ENCODE data around the gene CARS1. TPM values are rescaled to one million over a fixed set of nuclear protein-coding genes. Genes with fewer than 3 reads are reported as not detected.
A peak's percentile ranks its signal among the peaks of the same experiment; 100 is the strongest.

CARS1 gene
- total RNA-seq, 1 experiment from 2014 or later, result 115 TPM

DNA sequence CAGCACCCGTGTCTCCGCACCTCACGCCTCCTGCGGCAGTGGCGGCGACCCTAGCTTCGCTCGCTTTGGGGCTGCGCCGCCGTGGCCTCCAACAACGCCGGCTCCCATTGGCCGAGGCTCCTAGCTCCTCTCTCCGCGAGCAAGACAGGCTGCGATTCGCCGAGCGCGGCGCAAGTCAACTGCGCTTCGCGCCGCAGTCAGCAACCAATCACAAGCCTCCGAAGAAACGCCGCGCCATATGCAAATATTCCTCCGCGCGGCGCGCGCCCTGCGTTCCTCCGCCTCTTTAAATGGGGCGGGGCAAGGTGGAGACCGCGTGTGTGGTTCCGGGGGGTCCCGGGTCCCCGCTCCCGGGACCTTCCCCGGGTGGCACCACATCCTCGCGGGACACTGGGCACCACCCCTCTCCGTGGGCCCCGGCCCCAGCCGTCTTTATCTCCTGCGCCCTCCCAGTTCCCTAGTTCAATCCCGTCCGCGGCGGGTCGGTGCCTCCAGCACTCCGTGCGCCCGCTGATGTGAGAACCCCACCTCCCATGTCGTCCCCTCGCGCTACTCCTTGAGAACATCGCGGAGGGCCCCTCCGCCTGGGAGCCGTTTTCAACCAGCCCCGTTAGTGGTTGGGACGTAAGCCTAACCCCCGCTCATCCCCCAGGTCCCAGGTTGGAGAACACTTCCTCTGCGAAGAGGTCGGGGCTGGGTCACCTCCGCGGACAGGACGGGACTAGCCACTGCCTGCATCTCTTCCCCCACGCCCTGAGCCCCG lies 64.8 kb downstream of the CARS1 start, which contains the start of gene NAP1L4:
Gene NAP1L4, minus strand, starts transcription at position 96 of the 763 bp plus-strand sequence. CDS start 13,109 bp downstream, outside the sequence.
- DNase-seq (ENCODE audit: low spot score), result peak; percentile 98

DNA sequence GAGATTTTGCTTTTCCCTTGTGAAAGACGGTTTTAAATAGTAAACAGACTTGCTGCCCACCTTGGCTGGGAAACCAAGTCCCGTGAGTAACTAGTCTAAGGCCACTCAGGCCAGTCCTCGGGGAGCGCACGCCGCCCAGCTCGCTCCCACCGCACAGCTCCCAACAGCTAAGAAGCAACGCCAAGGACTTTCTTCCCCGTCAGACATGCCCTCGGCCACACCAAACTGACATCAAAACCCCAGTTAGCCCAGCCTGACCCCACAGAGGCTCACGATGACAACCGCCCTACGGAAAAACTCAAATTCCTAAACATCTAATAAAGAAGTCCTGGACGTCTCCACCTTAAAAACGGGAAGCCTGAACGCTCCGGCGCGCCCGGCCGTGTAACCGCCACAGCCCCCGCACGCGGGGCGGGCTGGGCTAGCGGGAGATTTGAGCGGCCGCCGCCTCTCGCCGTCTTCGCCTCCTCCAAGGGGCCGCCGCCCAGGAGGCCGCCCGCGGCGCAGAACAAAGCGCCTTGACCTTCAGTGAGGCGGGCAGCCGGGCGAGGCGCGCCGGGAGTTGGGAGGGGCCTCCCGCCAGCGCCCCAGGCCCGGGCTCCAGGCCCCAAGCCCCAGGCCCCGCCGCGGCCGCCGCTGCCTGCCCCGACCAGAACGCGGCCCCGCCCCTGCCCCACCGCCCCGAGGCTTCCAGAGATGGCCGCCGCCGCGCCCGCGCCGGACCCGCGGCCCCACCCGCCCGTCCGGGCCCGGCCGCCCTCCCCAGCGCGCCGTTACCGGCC lies 65.6 kb downstream of the CARS1 start:
- DNase-seq (ENCODE audit: low spot score), result no peak

DNA sequence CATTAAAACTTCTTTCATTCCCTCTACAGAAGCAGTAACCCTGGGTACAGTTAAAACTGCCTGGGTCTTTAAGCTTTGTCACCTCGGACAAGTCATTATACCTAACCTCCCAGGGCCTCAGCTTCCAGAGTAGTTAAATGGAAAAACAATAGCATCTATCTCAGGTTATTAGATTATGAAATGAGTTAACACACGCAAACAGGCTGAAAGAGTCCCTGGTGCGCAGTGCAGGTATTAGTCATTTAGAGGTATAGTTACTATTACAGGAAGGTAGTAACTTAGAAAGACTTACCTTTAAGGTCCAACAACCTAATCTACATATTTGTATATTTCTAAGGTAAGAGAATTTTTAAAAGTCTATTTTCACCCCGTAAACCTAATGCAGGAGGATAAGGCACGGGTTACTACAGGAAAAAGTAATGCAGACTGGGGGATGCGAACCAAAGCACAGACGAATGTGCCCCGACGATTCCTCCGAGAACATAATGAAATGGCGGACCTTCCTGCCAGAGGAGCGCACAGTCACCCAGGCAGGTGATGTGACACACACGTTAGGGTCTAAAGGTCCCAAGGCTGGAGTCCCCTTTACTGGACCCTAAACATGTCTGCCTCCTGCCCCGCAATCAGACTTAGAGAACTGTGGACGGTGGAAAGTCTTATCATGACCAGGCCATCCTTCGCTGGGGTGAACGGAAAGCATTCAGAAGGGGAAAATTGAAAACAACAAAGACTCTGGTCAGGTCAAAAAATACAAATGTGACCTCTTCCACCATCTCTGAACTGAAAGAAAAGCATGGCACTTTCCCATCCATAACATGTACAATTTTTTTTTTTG lies 66.4 kb downstream of the CARS1 start:
- no peak for DNase-seq (ENCODE audit: low spot score)

DNA sequence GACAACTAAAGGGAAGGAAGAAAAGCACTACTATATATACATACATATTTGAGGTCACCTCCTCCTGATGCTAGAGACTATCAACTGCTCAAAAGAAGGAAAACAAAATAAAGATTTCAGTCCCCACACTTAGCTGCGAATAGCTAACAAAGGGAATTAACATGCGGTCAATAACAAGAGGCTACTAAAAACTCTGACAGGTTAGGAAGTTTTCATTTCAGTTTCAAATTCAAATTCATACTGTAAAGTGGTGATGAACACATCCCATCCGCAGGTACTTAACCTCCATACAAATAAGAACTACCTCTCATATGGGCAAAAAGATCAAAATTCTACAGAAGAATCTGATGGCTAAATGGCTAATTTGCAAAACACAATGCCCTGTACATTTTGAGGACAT lies 67.7 kb downstream of the CARS1 start:
- no peak for DNase-seq (ENCODE audit: low spot score)

DNA sequence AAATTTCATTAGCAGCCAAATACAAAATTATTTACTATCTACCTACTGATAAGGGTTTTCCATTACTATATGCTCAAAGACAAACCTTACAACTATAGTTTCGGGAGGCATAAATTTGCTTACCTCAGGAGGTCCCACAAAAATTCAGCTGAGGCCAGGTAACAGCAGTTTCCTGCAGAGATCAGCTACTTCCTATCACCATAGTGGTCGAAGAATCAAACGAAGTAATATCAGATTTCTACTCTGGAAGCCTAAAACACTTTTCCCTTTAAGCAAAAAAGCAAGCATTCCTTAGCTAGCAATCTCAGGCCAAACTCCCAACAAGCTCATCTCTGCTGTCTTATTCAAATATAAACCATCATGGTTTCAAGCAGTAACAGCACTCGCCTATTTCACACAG lies 68.2 kb downstream of the CARS1 start:
- DNase-seq (ENCODE audit: low spot score), result no peak

DNA sequence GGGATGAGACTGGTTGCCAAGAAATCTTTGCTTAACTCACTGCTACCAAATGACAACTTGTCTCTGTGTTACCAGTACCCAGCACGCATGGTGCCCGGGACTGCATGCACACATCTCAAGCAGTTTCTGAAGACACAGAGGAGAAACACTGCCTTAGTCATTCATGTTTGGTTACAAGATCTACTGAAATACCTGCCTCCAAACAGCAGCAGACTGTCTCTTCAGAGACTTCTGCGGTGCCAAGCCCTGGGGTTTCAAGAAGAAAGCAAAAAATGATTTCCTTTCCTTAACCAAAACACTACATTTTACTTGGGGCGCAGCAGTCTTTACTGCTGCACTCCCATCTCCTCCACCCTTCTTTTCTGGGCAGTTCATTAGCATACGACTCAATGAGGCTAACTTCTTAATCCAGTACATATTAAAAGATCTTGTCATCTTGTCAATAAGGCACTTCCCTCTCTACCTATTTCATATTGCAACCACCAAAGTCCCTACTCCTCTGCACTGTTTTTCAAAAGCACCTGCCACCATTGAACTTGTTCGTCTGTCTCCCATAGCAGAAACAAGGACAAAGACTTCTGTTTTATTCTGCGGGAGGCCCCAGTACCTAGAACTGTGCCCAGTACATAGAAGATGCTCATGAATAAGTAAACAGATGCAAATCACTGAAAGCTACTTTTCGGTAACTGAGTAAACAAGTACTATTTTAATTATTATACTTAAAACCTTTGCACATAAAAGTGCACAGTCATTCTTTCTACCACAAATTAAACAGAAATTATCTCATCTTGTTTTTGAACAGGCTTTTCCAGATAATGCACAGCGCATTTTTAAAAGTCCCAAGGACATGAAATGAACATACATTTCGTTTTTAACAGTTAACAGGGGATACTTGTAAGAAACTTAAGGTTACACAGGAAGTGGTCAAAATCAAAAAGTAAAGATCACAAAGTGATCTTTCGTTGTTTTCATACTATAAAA lies 69.1 kb downstream of the CARS1 start:
- DNase-seq (ENCODE audit: low spot score), result no peak

DNA sequence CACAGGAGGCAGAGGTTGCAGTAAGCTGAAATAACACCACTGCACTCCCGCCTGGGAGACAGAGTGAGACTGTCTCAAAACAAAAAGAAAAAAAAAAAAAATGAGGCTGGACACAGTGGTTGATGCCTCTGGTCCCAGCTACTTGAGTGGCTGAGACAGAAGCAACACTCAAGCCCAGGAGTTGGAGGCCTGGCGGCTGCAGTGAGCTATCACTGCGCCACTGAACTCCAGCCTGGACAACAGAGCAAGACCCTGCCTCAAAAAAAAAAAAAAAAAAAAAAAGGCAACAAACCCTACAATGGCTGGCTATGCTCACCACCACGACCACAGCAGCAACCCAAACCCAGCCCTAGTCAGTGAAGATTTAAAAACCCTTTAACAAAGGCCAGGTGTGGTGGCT lies 73.3 kb downstream of the CARS1 start:
- no peak for DNase-seq (ENCODE audit: low spot score)

DNA sequence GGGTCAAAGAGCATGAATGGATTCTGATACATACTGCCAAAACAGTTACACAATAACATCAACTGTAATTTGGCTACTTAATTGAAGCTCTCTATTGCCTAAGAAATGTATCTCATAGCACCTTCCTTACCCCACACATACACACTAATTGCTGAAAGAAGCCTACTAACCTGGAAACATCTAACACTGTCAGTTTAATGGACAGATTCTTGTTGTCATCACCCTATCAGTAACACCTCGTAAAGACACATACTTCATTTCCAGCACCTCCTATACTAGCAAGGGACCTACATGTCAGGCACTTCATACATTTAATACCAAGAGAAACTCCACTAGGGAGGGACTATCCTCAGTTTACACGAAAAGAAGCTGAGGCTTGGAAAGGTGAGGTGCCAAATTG lies 75.0 kb downstream of the CARS1 start:
- no peak for DNase-seq (ENCODE audit: low spot score)

DNA sequence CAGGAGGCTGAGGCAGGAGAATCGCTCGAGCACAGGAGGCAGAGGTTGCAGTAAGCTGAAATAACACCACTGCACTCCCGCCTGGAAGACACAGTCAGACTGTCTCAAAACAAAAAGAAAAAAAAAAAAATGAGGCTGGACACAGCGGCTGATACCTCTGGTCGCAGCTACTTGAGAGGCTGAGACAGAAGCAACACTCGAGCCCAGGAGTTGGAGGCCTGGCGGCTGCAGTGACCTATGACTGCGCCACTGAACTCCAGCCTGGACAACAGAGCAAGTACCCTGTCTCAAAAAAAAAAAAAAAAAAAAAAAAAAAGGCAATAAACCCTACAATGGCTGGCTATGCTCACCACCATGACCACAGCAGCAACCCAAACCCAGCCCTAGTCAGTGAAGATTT lies 76.1 kb downstream of the CARS1 start:
- no peak for DNase-seq (ENCODE audit: low spot score)

DNA sequence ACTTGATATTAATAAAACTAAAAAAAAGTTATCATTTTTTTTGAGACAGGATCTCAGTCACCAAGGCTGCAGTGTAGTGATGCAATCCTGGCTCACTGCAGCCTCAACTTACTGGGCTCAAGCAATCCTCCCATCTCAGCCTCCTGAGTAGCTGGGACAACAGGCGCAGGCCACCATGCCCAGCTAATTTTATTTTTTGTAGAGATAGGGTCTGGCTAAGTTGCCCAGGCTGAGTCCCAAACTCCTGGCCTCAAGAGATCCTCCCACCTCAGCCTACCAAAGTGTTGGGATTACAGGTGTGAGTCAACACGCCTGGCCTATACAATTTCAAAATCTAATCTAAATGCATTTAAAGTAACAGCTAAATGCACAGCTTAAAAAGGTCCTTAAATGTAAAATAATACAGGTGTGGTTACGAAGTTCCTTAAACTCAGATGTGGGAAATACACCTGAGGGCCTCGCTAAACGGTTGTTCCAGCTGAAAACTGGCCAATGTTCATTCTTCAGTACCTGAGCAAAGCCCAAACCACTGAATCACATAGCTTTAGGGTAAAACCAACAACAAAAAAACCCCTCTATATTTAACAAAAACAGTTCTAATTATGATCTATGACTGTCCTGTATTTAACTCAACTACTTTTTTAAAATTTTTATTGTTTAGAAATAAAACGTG lies 76.9 kb downstream of the CARS1 start:
- DNase-seq (ENCODE audit: low spot score), result no peak

DNA sequence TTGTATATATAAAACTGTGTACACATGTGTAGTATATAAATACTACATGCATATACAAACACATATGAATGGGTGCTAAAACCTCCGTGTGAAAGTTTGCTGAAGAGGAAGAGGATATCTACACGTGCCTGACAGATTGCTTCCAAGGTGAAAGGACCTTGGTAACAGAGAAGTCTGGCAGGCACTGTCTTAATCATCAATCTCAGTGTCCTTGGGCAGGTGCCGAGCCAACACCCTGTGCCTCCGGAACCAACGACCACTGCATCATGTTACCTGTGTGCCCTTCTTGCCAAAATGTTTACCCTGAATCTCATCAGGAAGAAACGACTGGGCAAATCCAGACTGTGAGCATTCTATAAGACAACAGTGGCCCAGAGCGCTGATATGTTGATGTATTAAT lies 80.1 kb downstream of the CARS1 start:
- DNase-seq (ENCODE audit: low spot score), result no peak

DNA sequence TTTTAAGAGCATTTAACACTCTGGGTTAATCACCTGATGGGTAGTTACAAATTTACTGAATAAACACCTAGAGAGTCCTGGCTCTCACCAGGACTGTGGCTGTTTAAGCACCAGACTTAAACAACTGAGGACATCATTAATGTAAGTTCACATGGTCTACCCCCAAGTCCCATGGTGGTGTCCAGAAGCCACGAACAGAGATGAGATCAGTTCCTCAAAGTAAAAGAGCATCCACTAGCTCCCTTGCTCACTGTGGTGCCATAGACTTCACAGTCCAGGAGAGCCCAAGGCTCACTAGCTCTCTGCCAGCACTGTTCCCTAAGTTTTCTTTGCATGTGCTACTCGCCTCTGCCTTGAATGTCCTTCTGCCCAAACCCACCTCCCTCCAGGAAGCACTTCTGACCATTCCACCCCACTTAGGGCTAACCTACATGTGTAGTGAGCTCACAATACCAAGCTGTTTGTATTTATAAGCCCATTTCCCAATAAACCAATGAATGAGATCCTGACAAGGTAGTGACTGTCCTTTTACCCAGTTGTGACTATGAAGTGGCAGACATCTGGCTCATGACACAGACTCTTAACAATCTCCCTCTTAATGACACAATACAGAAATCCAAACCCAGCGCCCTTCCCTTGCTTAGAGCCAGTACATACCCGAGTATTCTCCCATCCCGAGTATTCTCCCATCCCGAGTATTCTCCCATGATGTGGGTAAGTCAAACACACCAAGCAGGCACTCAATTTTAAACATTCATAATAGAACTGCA lies 80.7 kb downstream of the CARS1 start:
- no peak for DNase-seq (ENCODE audit: low spot score)

DNA sequence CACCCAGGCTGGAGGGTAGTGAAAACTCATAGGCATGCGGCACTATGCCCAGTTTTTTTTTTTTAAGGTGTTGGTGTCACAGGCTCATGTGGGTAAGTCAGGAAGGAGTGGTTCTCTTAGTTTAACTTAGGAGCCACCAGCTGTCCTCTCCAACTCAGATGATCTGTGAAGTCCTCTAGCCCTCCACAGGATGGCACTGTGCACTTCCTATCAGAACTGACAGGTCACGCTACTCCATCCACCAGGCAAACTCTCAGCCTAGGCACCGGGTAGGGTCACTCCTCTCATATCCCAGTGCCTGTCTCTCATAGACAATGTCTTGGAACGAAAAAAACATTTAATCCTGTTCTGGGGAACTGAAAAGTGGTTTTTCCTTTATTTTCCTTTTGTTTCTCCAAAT lies 81.6 kb downstream of the CARS1 start:
- peak; percentile 45 for DNase-seq (ENCODE audit: low spot score)

DNA sequence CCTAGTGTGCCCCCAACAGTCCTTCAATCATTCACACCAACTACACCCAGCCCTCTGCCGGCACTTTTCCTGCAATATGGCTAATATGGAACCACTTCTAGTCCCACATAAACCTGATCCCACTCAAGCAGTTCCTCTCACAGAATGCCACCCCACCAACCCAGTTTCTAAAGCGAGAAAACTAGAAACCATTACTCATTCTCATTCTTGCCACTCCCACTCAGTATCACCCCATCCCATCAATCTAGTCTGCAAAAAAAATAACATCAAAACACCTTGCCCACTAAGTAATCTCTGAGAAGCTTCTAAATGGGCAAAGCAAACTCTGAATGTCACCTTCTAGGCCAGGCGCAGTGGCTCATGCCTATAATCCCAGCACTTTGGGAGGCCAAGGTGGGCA lies 83.0 kb downstream of the CARS1 start:
- DNase-seq (ENCODE audit: low spot score), result no peak

DNA sequence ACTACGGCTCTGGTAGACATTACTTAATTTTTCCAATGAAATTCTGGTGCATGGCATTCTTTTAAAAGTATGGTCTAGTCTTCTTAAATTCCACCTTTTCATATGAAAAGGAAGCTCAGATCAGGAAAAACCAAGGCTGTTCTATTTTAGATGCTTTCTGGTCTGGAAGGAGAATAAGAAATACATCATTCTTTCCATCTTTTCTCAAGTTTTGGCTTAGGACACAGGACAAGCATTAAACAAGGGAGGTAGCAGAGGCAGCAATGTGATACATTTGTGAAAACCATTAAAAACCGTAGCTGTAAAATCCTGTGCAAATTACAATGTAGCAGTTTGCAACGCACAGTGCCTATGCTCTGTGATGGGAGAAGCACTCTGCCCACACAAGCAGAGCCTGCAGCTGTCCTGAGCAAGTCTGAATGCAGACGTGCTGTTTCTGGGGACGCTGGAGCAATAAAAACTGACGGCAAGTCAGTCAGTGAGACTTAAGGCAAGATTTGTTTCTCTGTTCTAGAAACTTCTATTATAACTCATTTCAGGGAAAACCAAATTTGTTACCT lies 88.8 kb downstream of the CARS1 start:
- no peak for DNase-seq (ENCODE audit: low spot score)

DNA sequence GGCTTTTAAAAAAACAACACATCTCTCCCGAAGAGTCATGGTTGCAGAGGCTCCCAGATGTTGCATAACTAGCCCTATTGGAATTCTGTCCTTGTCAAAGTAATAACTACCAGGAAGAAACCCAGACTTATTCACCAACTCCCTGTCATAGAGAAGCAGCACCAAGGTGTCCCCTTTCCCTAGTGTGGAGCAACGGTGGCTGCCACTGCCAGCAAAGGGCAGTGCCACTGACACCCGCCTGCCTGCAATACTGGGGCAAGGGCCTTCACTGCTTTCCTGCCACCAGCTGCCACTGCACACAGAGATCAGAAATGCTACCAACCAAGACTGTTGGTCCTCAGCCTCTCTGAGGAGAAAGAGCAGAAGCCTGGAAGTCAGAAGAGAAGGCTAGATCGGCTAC lies 92.4 kb downstream of the CARS1 start:
- no peak for DNase-seq (ENCODE audit: low spot score)

DNA sequence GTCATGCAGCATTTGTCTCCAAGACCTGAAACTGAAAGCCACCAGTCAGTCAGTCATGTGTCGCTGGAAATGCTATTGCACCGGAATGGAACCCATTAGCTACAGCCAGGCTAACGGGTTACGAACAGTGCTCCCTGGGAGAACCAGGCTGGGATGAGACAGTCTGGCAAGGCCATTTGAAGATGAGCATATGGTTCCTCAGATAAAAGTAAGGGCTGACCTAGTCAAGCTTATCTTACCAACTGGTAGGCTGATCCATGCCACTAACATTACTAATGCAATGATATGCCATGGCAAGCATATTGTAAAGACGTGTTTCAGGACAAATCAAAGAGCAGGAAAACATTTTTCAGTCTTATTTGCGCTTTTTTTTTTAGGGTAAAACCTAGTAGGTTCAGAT lies 93.5 kb downstream of the CARS1 start:
- no peak for DNase-seq (ENCODE audit: low spot score)

DNA sequence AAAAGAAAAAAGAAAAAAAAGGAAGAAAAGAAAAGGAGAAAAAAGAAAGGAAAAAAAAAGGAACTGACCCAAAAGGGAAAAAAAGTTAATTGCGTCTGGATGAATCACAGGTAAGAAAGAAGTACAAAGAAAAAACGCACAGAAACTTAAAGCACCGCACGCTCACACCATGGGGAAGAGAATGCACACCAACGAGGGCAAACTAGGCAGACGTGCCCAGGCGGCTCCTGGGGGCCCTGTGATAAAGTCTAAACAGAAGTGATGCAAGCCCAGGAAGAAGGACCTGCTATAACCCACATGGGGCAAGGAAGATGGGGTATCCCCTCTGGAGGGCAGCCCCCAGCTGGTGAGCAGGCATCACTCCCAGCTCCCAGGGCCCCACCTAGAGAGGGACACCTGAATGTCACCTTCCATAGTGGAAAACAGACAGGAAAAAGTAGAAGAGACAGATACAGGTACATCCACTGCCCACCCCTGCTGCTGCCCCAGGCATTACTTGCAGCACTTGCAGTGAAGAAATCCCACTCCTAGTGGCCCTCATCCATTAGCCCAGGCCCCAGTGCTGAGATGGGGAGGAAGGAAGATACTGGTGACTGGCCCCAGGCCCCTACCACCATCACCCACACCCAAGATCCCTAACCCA lies 94.0 kb downstream of the CARS1 start:
- no peak for DNase-seq (ENCODE audit: low spot score)

DNA sequence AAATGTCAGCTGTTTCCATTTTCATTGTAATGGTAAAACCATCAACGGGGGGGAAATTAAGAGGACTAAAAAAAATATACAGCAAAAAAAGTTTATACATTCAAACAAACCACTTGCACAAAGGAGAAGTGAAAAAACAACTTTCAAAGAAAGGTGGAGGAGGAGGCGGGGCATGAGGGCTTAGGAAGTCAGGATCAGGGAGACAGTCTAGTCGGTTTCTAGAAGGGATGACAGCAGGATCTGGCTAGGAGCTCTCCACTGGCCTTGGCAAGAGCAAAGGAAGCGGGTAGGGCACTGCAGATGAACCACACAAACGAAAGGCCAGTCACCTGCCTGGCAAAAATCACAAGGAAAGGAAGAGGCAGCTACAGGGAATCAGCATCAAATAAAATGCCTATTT lies 96.1 kb downstream of the CARS1 start:
- no peak for DNase-seq (ENCODE audit: low spot score)
